Pericardium fibroblast (primary cell): ENCODE measurements around the gene DYNC1I2. TPM values are rescaled to one million over a fixed set of nuclear protein-coding genes. Genes with fewer than 3 reads are reported as not detected.

Experiments
- total RNA-seq: library from RNA; depleted of rRNA; stranded (reverse); fragments of >200 nt; gene quantifications from 2 replicates; pipeline ENCODE4 v1.2.3, GENCODE V29; 2015

DYNC1I2 gene
- 61.0 and 73.5 TPM in 2 replicates for total RNA-seq

DNA sequence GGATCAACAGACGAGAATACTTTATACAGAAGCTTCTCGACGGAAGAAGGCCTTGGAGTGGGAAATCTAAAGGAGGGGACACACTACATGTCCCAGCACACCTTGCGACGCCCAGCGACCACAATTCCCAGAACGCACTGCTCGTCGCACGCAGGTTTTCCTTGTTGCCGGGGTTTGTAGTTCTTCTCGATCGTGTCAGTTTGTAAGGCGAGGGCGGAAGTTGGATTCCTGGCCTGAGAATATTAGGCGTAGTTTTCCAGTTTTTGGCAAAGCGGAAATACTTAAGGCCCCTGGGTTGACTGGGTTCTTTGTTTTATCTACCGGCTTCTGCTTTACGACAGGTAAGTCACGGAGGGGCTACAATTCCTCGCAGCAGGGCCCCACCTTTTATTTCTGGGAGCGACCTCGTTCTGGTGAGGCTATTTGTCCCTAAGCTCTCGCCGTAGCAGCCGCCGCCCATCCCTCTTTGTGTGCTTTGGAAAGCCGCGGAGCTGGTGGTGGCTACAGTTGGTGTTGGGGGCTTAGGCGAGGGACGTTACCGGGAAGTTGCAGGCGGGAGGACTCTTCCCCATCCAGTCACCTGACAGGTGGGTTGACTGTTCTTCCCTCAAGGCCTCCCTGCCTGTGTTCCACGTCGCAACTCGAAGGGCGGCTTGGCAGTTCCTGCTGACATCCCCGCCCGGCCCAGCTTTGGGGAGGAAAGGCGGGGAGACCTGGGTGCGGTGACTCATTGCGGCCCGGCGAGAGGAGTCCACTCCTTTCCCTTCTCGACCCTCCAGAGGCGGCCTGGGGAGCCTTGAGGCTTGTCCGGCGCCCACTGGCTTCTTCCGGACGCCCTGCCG is at the start of gene DYNC1I2:
DYNC1I2 (plus strand) TSS at position 183 of the 842 bp plus-strand sequence. CDS start 2,687 bp downstream, outside the sequence.

Other genes with a start within 250 kb of the DYNC1I2 start
- 309 and 338 TPM in 2 replicates for gene CYBRD1, start 165.0 kb upstream of the DYNC1I2 start, total RNA-seq
- gene SLC25A12, start 206.8 kb downstream of the DYNC1I2 start, total RNA-seq: 11.0 and 19.1 TPM in 2 replicates
- gene HAT1, start 235.0 kb downstream of the DYNC1I2 start, total RNA-seq: 19.4 and 20.8 TPM in 2 replicates